Colonic mucosa (tissue), 4 donors: ENCODE data around the gene FAT1. TPM values are rescaled to one million over a fixed set of nuclear protein-coding genes. Genes with fewer than 3 reads are reported as not detected.

Source experiments
- DNase-seq: peaks from one replicate; pipeline ENCODE4 v3.0.0-alpha.2; 2020
- H3K27ac ChIP-seq: fragments of 200-600 bp; one replicate; pipeline ENCODE4 v1.8.0; 2021
- H3K27me3 ChIP-seq: fragments of 200-600 bp; one replicate; pipeline ENCODE4 v1.8.0; 2021
- H3K36me3 ChIP-seq: fragments of 200-600 bp; one replicate; pipeline ENCODE4 v1.8.0; 2021
- H3K4me1 ChIP-seq: fragments of 200-600 bp; one replicate; pipeline ENCODE4 v1.8.0; 2021; ENCODE audit warnings: mild to moderate bottlenecking
- H3K4me3 ChIP-seq: fragments of 200-600 bp; one replicate; pipeline ENCODE4 v1.8.0; 2021
- H3K9ac ChIP-seq, 2 donors: one replicate each; pipeline ENCODE4 v1.7.0; 2013; ENCODE audit warnings: control low read depth in 2 of 2, low read depth in 2 of 2, low read length in 2 of 2
- H3K9me3 ChIP-seq: fragments of 200-600 bp; one replicate; pipeline ENCODE4 v1.8.0; 2021
- intact Hi-C: fragments of 100-400 bp; cut with DNase I; formaldehyde crosslinking; loops from one replicate; pipeline ENCODE4 v1.14.1; 2022
- total RNA-seq, 2 donors: library from RNA; stranded (reverse); fragmentation: NEBNext Ultra II Directional in 1 of 2; extraction: Animal tissue kit (Norgen Biotek cat#: 25700) in 1 of 2; gene quantifications; one replicate each; pipeline ENCODE4 v1.2.1, GENCODE V29; 2021
- TF ChIP-seq, protein P1 (sequence below): fragments of 200-600 bp; IDR thresholded peaks from one replicate; pipeline ENCODE4 v1.8.0; 2022; ENCODE audit warnings: antibody characterized with exemption, mild to moderate bottlenecking
- donor health status: healthy.
- donor health status: DM: no; HTN: no; CAD: no.
- donor health status: DM: no; HTN: no; CAD: no.

Gene FAT1
- total RNA-seq, 2 donors from 2014 or later = 243 to 300 TPM

DNA sequence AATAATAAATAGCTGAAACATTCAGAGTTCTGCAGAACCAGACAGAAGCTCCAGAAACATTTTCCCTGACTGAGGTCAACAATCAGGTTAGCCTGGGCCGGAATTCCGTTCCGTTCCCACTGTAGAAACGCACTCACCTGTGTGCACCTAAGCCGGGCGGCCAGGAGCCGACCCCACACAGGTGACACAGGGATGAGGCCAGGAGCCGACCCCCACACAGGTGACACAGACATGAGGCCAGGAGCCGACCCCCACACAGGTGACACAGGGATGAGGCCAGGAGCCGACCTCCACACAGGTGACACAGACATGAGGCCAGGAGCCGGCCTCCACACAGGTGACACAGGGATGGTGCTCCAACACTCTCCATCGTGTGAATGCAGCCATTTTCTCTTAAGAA is 21.9 kb downstream of the FAT1 start:
- H3K4me3 ChIP-seq = no peak overlapping the region
- intact Hi-C loops = no loop called here
- H3K9me3 ChIP-seq = no peaks in the 10 kb centered on the region
- H3K4me1 ChIP-seq = peaks cover 10% of the 10 kb centered on the region
- no peak for DNase-seq
- no peaks in the 10 kb centered on the region for H3K27me3 ChIP-seq
- TF ChIP-seq, protein P1, sequence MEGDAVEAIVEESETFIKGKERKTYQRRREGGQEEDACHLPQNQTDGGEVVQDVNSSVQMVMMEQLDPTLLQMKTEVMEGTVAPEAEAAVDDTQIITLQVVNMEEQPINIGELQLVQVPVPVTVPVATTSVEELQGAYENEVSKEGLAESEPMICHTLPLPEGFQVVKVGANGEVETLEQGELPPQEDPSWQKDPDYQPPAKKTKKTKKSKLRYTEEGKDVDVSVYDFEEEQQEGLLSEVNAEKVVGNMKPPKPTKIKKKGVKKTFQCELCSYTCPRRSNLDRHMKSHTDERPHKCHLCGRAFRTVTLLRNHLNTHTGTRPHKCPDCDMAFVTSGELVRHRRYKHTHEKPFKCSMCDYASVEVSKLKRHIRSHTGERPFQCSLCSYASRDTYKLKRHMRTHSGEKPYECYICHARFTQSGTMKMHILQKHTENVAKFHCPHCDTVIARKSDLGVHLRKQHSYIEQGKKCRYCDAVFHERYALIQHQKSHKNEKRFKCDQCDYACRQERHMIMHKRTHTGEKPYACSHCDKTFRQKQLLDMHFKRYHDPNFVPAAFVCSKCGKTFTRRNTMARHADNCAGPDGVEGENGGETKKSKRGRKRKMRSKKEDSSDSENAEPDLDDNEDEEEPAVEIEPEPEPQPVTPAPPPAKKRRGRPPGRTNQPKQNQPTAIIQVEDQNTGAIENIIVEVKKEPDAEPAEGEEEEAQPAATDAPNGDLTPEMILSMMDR = no peak
- H3K36me3 ChIP-seq = no peaks in the 10 kb centered on the region
- H3K9ac ChIP-seq = peak overlapping the region in 1 of 2 donors; percentile 68
- peak overlapping the region; percentile 43 for H3K27ac ChIP-seq

DNA sequence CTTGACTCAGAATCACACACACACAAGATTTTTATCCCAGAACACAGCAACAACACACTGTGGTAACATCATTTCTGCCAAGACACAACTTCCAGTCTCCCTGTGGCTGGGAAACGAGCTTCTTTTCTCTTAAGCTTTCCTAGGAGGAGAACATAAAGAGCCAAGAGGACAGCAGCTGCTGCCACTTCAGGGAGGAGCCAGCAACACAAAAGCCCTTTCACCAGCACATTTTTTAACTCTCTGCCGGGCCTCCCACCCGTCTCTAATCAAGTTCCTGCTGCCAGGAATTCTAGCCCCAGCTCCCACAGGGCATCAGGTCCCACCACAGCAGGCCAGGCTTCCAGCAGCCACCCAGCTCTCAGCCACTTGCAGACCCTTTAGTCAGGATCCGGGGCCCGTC is 22.4 kb downstream of the FAT1 start:
- DNase-seq = no peak
- peaks cover 10% of the 10 kb centered on the region for H3K4me1 ChIP-seq
- TF ChIP-seq, protein P1 = no peak
- H3K9ac ChIP-seq = peak overlapping the region in 1 of 2 donors; percentile 68
- H3K9me3 ChIP-seq = no peaks in the 10 kb centered on the region
- intact Hi-C loops = no loop called here
- peak overlapping the region; percentile 43 for H3K27ac ChIP-seq
- no peaks in the 10 kb centered on the region for H3K36me3 ChIP-seq
- H3K4me3 ChIP-seq = no peak overlapping the region
- no peaks in the 10 kb centered on the region for H3K27me3 ChIP-seq

DNA sequence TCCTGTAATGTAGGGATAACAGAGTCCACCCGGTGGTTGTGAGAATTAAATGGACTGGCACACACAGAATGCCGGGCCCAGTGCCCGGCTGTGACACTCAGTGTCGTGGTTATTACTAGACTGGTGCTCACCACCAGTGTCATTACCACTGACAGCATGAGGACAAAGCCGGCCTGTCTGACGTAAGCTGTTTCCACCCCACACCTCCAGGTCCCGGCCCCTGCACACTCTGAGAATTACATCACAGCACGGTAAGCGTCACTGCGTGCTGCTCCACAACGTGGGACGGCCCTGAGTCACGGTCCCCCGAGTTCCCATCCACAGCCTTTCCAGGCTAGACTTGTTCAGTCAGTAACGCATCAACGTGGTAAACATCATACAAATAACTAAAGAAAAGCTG is 22.9 kb downstream of the FAT1 start:
- Histone ChIP-seq H3K4me3 (no peak overlapping the region), H3K4me1 (peaks cover 10% of the 10 kb centered on the region), H3K27ac (peak overlapping the region; percentile 43), H3K9ac (peak overlapping the region in 1 of 2 donors; percentile 68), H3K9me3 (no peaks in the 10 kb centered on the region), H3K36me3 (no peaks in the 10 kb centered on the region), H3K27me3 (no peaks in the 10 kb centered on the region)
- no peak for DNase-seq
- intact Hi-C loops = no loop called here
- TF ChIP-seq, protein P1 = no peak

- Histone ChIP-seq H3K27ac (no peak overlapping the region), H3K4me1 (peaks cover 10% of the 10 kb centered on the region), H3K36me3 (no peaks in the 10 kb centered on the region), H3K9me3 (no peaks in the 10 kb centered on the region), H3K9ac (no peak overlapping the region), H3K4me3 (no peak overlapping the region), H3K27me3 (no peaks in the 10 kb centered on the region)
- DNase-seq = no peak
- TF ChIP-seq, protein P1 = no peak
- intact Hi-C loops = no loop called here
These were observed 23.7 kb downstream of the FAT1 start for GRCh38 chr4:186699881-186700397.

- Histone ChIP-seq H3K9me3 (no peaks in the 10 kb centered on the region), H3K4me3 (no peak overlapping the region), H3K27me3 (no peaks in the 10 kb centered on the region), H3K36me3 (no peaks in the 10 kb centered on the region), H3K27ac (no peak overlapping the region), H3K4me1 (peaks cover 10% of the 10 kb centered on the region), H3K9ac (no peak overlapping the region)
- intact Hi-C loops = no loop called here
- TF ChIP-seq, protein P1 = no peak
- DNase-seq = no peak
These were observed 24.4 kb downstream of the FAT1 start for GRCh38 chr4:186699298-186699697.
